ENCODE measurements around the gene JAG1. TPM values are rescaled to one million over a fixed set of nuclear protein-coding genes. Genes with fewer than 3 reads are reported as not detected.
A peak's percentile ranks its signal among the peaks of the same experiment; 100 is the strongest.

The JAG1 gene
- polyA plus RNA-seq, 2 of the 4 experiments (the other 2 are of a cell fraction), result 80.9 to 90.0 TPM

DNA sequence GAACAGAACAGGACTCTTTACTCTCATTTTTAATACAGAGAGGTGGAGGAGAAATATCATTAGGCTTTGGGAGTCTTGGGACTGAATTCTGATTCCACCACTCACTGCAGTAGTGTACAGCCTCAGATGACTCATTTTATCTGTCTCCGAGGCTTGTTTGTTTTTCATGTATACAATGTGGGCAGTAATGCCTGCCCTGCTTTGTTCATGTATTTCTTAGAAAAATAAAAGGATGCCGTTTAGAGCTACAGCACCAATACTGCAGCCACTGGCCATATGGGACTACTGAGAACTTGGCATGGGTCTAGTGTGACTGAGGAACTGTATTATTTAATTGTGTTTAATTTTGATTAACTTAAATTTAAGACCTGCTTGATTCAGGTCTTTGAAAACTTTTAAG, 41.2 kb upstream of the JAG1 start (continued):
- TF ChIP-seq, protein P1, sequence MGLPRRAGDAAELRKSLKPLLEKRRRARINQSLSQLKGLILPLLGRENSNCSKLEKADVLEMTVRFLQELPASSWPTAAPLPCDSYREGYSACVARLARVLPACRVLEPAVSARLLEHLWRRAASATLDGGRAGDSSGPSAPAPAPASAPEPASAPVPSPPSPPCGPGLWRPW (IDR thresholded peaks at IDR 0.05), result no peak
- TF ChIP-seq, protein P2, sequence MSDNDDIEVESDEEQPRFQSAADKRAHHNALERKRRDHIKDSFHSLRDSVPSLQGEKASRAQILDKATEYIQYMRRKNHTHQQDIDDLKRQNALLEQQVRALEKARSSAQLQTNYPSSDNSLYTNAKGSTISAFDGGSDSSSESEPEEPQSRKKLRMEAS (IDR thresholded peaks at IDR 0.05), result peak; percentile 78
- TF ChIP-seq SREBF2 (IDR thresholded peaks at IDR 0.05) (no peak), CBX2 (IDR thresholded peaks at IDR 0.05; ENCODE audit: borderline replicate concordance, low read depth) (no peak), JUN (IDR thresholded peaks at IDR 0.05) (peak; percentile 42 to 75; a peak in 3 of 5 replicates), KDM1A (IDR thresholded peaks at IDR 0.05; ENCODE audit: low read depth) (no peak), HOXA7 (CRISPR knock-in tag; IDR thresholded peaks at IDR 0.05) (no peak), KDM5A (IDR thresholded peaks at IDR 0.05) (no peak), GATA3 (IDR thresholded peaks at IDR 0.05; ENCODE audit: borderline replicate concordance) (peak; percentile 88), ZC3H11A (IDR thresholded peaks at IDR 0.05) (no peak), ZSCAN20 (CRISPR knock-in tag; IDR thresholded peaks at IDR 0.05) (no peak), HEYL (CRISPR knock-in tag; IDR thresholded peaks at IDR 0.05) (no peak), FOXS1 (CRISPR knock-in tag; IDR thresholded peaks at IDR 0.05) (no peak), RNF2 (IDR thresholded peaks at IDR 0.05; ENCODE audit: borderline replicate concordance, low read depth) (no peak), FOSB (CRISPR knock-in tag; IDR thresholded peaks at IDR 0.05) (no peak), NR3C1 (IDR thresholded peaks at IDR 0.05) (no peak), TFCP2L1 (CRISPR knock-in tag; IDR thresholded peaks at IDR 0.05) (no peak), FOSL2 (IDR thresholded peaks at IDR 0.05) (peak; percentile 84), FOSL2 (CRISPR knock-in tag; IDR thresholded peaks at IDR 0.05) (peak; percentile 96), RAD21 (conservative IDR thresholded peaks at IDR 0.05 in 1 of 2, IDR thresholded peaks at IDR 0.05 in 1 of 2) (peak; percentile 43 to 49; a peak in 3 of 5 replicates), PHF8 (IDR thresholded peaks at IDR 0.05; ENCODE audit: borderline replicate concordance, low read depth) (no peak)
- TF ChIP-seq, protein P3, sequence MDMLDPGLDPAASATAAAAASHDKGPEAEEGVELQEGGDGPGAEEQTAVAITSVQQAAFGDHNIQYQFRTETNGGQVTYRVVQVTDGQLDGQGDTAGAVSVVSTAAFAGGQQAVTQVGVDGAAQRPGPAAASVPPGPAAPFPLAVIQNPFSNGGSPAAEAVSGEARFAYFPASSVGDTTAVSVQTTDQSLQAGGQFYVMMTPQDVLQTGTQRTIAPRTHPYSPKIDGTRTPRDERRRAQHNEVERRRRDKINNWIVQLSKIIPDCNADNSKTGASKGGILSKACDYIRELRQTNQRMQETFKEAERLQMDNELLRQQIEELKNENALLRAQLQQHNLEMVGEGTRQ (IDR thresholded peaks at IDR 0.05), result no peak
- TF ChIP-seq, protein P4, sequence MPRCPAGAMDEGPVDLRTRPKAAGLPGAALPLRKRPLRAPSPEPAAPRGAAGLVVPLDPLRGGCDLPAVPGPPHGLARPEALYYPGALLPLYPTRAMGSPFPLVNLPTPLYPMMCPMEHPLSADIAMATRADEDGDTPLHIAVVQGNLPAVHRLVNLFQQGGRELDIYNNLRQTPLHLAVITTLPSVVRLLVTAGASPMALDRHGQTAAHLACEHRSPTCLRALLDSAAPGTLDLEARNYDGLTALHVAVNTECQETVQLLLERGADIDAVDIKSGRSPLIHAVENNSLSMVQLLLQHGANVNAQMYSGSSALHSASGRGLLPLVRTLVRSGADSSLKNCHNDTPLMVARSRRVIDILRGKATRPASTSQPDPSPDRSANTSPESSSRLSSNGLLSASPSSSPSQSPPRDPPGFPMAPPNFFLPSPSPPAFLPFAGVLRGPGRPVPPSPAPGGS (IDR thresholded peaks at IDR 0.05), result 0 out of 3 replicates have a peak, but pooled peaks have one; percentile 45
- TF ChIP-seq, protein P5, sequence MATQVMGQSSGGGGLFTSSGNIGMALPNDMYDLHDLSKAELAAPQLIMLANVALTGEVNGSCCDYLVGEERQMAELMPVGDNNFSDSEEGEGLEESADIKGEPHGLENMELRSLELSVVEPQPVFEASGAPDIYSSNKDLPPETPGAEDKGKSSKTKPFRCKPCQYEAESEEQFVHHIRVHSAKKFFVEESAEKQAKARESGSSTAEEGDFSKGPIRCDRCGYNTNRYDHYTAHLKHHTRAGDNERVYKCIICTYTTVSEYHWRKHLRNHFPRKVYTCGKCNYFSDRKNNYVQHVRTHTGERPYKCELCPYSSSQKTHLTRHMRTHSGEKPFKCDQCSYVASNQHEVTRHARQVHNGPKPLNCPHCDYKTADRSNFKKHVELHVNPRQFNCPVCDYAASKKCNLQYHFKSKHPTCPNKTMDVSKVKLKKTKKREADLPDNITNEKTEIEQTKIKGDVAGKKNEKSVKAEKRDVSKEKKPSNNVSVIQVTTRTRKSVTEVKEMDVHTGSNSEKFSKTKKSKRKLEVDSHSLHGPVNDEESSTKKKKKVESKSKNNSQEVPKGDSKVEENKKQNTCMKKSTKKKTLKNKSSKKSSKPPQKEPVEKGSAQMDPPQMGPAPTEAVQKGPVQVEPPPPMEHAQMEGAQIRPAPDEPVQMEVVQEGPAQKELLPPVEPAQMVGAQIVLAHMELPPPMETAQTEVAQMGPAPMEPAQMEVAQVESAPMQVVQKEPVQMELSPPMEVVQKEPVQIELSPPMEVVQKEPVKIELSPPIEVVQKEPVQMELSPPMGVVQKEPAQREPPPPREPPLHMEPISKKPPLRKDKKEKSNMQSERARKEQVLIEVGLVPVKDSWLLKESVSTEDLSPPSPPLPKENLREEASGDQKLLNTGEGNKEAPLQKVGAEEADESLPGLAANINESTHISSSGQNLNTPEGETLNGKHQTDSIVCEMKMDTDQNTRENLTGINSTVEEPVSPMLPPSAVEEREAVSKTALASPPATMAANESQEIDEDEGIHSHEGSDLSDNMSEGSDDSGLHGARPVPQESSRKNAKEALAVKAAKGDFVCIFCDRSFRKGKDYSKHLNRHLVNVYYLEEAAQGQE (IDR thresholded peaks at IDR 0.05), result no peak
